ENCODE measurements around the gene SCML2.
"Not testable (repeated sequence)": the region's sequence is repeated elsewhere in the genome, so short reads cannot be mapped to it uniquely, and the experiment has no call there.

SCML2 gene

DNA sequence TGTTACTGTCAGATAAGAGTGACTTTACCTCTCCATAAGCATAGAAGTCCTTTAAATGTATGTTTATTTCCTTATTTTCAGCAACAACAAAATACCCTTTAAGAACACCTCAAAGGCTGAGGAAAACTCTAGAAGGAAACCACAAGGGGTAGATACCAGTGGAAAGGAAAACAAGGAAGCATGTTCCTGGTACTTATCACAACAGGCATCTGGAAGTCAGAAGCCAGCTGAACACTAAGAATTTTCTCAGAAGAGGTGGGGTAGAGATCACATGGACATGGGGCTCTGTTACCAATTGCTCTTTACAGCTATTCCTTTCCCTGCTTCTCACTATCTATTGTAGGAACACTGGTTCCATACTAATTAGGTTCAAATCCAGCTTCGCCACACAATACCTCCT, 82.3 kb downstream of the SCML2 start:
- in situ Hi-C loops (cut with HindIII; ENCODE audit: low sequenced_read_pairs): no loop called here

DNA sequence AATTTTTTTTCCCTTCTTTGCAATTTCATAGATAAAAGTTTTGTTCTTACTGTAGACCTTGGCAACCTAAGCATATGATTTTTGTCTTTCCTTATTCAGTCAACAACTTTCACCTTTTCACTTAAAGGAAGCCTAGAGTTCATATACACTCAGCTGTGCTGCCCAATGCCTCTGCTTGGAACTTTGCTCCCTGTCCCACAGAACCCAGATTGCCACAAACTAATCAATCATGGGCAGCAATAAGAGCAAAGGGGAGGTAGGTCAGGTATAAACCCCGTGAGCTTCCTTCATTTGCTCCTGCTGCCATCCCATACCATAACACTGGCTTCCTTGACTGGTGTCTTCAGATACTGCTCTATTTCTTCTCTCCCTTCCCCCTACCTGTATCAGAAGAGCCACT, 82.8 kb downstream of the SCML2 start:
- in situ Hi-C loops (cut with HindIII; ENCODE audit: low sequenced_read_pairs): no loop called here

DNA sequence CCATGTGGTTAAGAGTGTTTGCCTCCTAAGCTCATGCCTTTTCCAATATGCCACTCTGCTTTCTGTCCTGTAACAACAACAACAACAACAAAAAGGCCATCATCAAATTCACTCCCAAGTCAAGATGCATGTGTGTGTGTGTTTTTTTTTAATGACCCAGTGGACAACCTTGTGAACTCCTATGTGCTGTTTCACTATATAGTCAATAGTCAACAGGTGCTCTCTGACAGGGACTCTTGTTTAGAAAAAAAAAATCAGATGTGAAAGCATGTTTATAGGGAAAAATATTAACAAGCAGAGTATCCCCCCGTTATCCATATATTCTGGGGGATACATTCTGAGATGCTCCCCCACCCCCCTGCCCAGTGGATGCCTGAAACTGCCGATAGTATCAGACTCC, 83.2 kb downstream of the SCML2 start:
- in situ Hi-C loops (cut with HindIII; ENCODE audit: low sequenced_read_pairs): no loop called here

- in situ Hi-C loops (cut with HindIII; ENCODE audit: low sequenced_read_pairs): no loop called here
Measured at GRCh38 chrX:18255059-18255458, 99.4 kb downstream of the SCML2 start.

DNA sequence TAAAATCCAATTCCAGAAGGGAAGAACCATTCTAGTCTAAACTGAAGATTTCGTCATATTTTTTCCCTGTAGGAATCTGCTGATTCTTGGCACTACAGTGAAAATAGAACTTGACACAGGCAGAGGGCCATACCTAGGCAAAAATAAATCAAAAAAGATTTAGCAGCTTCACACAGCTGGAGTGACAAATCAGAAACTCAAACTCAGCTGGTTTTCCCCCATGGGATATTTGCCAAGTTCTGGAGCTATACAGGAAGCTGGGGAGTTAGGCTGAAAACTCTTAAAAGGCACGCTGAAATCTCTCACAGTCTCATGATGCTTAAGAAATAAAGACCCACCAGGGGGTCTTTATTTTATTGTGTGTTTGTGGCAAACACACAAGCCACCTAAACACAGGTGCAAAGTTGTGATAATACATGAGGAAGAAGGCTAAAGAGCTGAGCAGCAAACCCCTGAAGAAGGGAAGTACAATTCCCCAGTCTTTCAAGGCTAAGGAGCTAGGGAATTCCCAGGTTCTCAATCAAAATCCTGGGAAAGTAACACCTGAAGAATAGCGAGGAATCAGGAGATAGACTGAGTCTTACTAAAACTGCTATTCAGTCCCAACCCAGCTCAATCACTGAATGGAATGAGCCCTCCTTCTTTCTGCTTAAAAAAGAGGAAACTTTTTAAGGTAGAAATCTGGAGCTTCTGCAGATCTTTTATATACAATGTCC, 101.7 kb downstream of the SCML2 start:
- in situ Hi-C loops (cut with HindIII; ENCODE audit: low sequenced_read_pairs): no loop called here

DNA sequence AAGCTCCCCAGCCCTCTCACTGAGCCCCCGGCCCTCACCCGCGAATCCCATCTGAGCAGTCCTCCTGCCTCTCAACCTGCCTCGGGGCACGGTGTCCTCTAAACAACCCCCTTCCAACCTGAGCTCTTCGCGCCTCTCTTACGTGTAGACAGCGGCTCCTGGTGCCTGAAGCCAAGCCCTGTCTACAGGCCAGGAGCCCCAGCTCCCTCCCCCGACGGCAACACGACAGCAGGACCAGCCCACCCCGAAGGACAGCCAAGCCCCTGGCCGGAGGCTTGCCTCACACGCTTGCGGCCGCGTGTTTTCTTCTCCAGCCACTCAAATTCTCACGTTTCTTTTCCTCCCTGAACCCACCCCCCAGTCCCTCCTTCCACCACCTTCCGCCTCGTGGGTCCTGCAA, 124.8 kb downstream of the SCML2 start:
- in situ Hi-C loops (cut with HindIII; ENCODE audit: low sequenced_read_pairs): not testable (repeated sequence)

- in situ Hi-C loops (cut with HindIII; ENCODE audit: low sequenced_read_pairs): no loop called here
Measured at GRCh38 chrX:18228069-18228468, 126.4 kb downstream of the SCML2 start.

- in situ Hi-C loops (cut with HindIII; ENCODE audit: low sequenced_read_pairs): no loop called here
Measured at GRCh38 chrX:18227458-18227857, 127.0 kb downstream of the SCML2 start.

GRCh38 chrX:18220786-18221185, 133.7 kb downstream of the SCML2 start, which contains the start of gene BEND2:
TSS of gene BEND2 (minus strand) at chrX:18220886. CDS start at chrX:18220750, 136 bp downstream.
- in situ Hi-C loops (cut with HindIII; ENCODE audit: low sequenced_read_pairs): no loop called here

DNA sequence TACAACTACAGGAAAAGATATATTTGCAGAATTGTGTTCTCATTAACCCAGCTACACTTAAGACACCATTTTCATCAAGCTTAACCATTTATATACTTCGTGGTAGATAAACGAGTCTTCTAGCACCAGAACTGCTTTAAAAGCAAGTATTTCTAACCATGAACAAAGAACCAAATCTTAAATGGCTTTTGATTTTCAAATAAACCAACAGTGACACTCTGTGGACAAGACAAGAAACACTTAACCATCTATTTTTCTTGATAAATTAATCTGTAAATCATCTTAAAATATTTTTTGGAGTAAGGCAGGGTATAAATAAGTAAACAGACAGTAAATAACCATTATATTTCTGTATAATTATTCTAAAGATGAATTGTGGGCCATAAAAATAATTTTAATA, 144.0 kb downstream of the SCML2 start:
- in situ Hi-C loops (cut with HindIII; ENCODE audit: low sequenced_read_pairs): no loop called here

- in situ Hi-C loops (cut with HindIII; ENCODE audit: low sequenced_read_pairs): no loop called here
Measured at GRCh38 chrX:18206657-18207056, 147.8 kb downstream of the SCML2 start.

DNA sequence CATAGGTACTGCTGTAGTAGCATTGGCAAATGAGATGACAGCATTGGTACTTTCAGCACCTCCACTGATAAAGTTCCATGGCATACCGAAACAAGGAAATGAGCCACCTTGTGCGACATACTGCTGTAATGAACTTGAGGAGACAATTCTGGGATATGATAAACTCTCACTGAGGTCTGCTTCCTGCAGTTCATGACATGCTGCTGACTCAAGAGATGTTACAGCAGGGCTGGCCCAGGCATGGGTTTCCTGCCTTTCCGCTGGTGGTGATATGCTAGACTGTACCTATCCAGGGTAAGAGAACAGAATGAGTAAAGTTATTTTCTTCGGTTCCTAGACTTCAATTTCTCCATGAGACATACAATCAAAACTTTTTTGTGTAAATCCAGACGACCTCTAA, 150.9 kb downstream of the SCML2 start:
- in situ Hi-C loops (cut with HindIII; ENCODE audit: low sequenced_read_pairs): no loop called here

- in situ Hi-C loops (cut with HindIII; ENCODE audit: low sequenced_read_pairs): no loop called here
Measured at GRCh38 chrX:18194688-18195087, 159.8 kb downstream of the SCML2 start.
